Neural progenitor cell (in vitro differentiated cells): ENCODE measurements around the gene CTSC. TPM values are rescaled to one million over a fixed set of nuclear protein-coding genes. Genes with fewer than 3 reads are reported as not detected.

Source experiments
- DNase-seq: peaks from one replicate; pipeline ENCODE4 v3.0.0-alpha.2; 2016; ENCODE audit warnings: low spot score
- H2AFZ ChIP-seq: fragments of 200-600 bp; sonication (generic); replicated peaks from 2 replicates; pipeline ENCODE4 v1.6.1; 2016; ENCODE audit warnings: antibody characterized with exemption
- H3F3A ChIP-seq: fragments of 200-600 bp; sonication (generic); 2 replicates; pipeline ENCODE4 v1.6.1; 2016; ENCODE audit warnings: antibody characterized with exemption, low read depth
- H3K27ac ChIP-seq: fragments of 200-600 bp; sonication (generic); 2 replicates; pipeline ENCODE4 v1.5.1; 2016; ENCODE audit warnings: mild to moderate bottlenecking
- H3K27me3 ChIP-seq: fragments of 200-600 bp; sonication (generic); 2 replicates; pipeline ENCODE4 v1.6.1; 2016; ENCODE audit warnings: mild to moderate bottlenecking, moderate library complexity
- H3K36me3 ChIP-seq: fragments of 200-600 bp; sonication (generic); 2 replicates; pipeline ENCODE4 v1.5.1; 2016
- H3K4me1 ChIP-seq: fragments of 200-600 bp; sonication (generic); 2 replicates; pipeline ENCODE4 v1.6.1; 2016; ENCODE audit warnings: mixed run types
- H3K4me2 ChIP-seq: fragments of 200-600 bp; sonication (generic); 2 replicates; pipeline ENCODE4 v1.6.1; 2016
- H3K4me3 ChIP-seq: fragments of 200-600 bp; sonication (generic); 2 replicates; pipeline ENCODE4 v1.5.1; 2016
- H3K79me2 ChIP-seq: fragments of 200-600 bp; sonication (generic); 2 replicates; pipeline ENCODE4 v1.6.1; 2016; ENCODE audit warnings: low read depth
- H3K9ac ChIP-seq: fragments of 200-600 bp; sonication (generic); 2 replicates; pipeline ENCODE4 v1.6.1; 2016
- H3K9me3 ChIP-seq: fragments of 200-600 bp; sonication (generic); 2 replicates; pipeline ENCODE4 v1.5.1; 2016; ENCODE audit warnings: low read depth
- H4K20me1 ChIP-seq: fragments of 200-600 bp; sonication (generic); 2 replicates; pipeline ENCODE4 v1.6.1; 2016; ENCODE audit warnings: low read depth
- H3K27ac Mint-ChIP-seq: 3 replicates; pipeline ENCODE4 v1.8.0; 2021; ENCODE audit warnings: mixed read lengths
- H3K27me3 Mint-ChIP-seq: 2 replicates; pipeline ENCODE4 v1.8.0; 2022; ENCODE audit warnings: low read depth, mild to moderate bottlenecking, inconsistent platforms, moderate library complexity, mixed read lengths; ENCODE audit not compliant: insufficient read depth
- H3K36me3 Mint-ChIP-seq: 3 replicates; pipeline ENCODE4 v1.8.0; 2021; ENCODE audit warnings: mixed read lengths
- H3K4me1 Mint-ChIP-seq: 3 replicates; pipeline ENCODE4 v1.8.0; 2021; ENCODE audit warnings: mixed read lengths
- H3K4me3 Mint-ChIP-seq: 3 replicates; pipeline ENCODE4 v1.8.0; 2021; ENCODE audit warnings: mild to moderate bottlenecking, moderate library complexity, mixed read lengths
- H3K9me3 Mint-ChIP-seq: 3 replicates; pipeline ENCODE4 v1.8.0; 2020; ENCODE audit warnings: mixed read lengths
- EZH2 ChIP-seq: fragments of 200-600 bp; sonication (generic); IDR thresholded peaks from 2 replicates; pipeline ENCODE4 v1.6.1; 2017; ENCODE audit warnings: antibody characterized with exemption, mild to moderate bottlenecking, moderate library complexity
- EZH2phosphoT487 ChIP-seq: fragments of 200-600 bp; sonication (generic); IDR thresholded peaks from 2 replicates; pipeline ENCODE4 v1.6.1; 2017; ENCODE audit warnings: antibody characterized with exemption
- total RNA-seq: library from RNA; depleted of rRNA; stranded (reverse); fragments of >200 nt; gene quantifications from 2 replicates; pipeline ENCODE4 v1.2.3, GENCODE V29; 2015; ENCODE audit warnings: low replicate concordance
- TF ChIP-seq, protein P1 (sequence below): fragments of 200-600 bp; sonication (generic); IDR thresholded peaks from 2 replicates; pipeline ENCODE4 v1.5.1; 2017; ENCODE audit warnings: antibody characterized with exemption, mild to moderate bottlenecking

CTSC gene
- total RNA-seq, 1 donor from 2014 or later, result 96.4 TPM

DNA sequence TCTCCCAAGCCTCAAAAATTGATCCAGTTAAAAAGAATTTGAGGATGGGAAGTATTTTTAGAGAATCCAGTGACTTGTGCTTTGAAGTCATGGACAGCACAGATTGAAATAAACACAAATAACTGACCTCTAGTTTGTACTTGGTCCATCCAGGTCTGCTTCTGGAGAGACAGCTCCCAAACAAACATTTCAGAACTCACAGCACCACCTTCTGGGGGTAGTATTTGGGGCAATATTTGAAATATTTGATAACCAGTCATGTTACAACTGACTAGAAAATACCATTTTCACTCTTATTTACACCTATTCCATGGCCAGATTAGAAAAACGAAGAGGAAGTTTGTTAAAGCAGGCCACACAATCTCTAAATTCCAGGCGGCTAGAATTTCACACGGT, 56.2 kb downstream of the CTSC start:
- H3K4me3 Mint-ChIP-seq, result no peak overlapping the region
- H3K4me1 Mint-ChIP-seq, result no peaks in the 10 kb centered on the region
- Histone ChIP-seq H3K4me1 (no peaks in the 10 kb centered on the region), H2AFZ (no peak overlapping the region), H3F3A (no peaks in the 10 kb centered on the region), H3K9me3 (no peaks in the 10 kb centered on the region), H3K27me3 (no peaks in the 10 kb centered on the region), H3K27ac (no peak overlapping the region), H3K9ac (no peak overlapping the region), H3K36me3 (no peaks in the 10 kb centered on the region), H4K20me1 (no peaks in the 10 kb centered on the region), H3K4me3 (no peak overlapping the region), H3K4me2 (no peak overlapping the region), H3K79me2 (no peaks in the 10 kb centered on the region)
- DNase-seq, result peak; percentile 21
- no peaks in the 10 kb centered on the region for H3K27me3 Mint-ChIP-seq
- H3K27ac Mint-ChIP-seq, result no peak overlapping the region
- TF ChIP-seq EZH2phosphoT487 (no peak), EZH2 (no peak)
- TF ChIP-seq, protein P1, sequence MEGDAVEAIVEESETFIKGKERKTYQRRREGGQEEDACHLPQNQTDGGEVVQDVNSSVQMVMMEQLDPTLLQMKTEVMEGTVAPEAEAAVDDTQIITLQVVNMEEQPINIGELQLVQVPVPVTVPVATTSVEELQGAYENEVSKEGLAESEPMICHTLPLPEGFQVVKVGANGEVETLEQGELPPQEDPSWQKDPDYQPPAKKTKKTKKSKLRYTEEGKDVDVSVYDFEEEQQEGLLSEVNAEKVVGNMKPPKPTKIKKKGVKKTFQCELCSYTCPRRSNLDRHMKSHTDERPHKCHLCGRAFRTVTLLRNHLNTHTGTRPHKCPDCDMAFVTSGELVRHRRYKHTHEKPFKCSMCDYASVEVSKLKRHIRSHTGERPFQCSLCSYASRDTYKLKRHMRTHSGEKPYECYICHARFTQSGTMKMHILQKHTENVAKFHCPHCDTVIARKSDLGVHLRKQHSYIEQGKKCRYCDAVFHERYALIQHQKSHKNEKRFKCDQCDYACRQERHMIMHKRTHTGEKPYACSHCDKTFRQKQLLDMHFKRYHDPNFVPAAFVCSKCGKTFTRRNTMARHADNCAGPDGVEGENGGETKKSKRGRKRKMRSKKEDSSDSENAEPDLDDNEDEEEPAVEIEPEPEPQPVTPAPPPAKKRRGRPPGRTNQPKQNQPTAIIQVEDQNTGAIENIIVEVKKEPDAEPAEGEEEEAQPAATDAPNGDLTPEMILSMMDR, result peak; percentile 39
- H3K36me3 Mint-ChIP-seq, result no peaks in the 10 kb centered on the region
- H3K9me3 Mint-ChIP-seq, result no peaks in the 10 kb centered on the region

DNA sequence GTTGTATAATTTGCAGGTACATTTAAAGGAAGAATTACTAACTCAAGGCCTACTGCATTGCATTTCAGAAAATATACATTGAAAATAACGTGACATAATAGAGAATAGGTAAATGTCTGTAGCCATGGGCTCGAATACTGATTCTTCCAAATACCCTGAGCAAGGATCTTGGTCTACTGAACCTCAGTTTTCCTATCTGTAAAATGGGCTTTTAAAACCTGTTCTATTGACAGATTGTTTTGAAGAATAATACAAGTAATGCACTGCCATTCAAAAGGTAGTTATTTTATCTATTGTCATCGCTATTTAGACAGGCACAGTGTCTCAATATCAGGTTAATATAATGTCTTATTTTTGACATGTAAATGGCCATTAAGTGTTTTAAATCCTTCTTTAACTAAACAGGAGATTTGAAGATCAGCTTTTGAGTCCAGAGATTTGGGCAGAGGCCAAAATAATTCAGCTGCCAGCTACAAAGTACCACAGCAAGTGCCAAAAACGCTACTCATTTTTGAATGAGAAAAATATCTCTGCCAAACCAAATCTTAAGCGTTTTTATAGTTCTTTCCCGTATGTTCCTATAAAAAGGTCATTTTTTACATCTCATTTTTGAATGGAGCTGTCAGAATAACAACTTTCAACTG, 56.7 kb downstream of the CTSC start:
- no peaks in the 10 kb centered on the region for H3F3A ChIP-seq
- H4K20me1 ChIP-seq, result no peaks in the 10 kb centered on the region
- H2AFZ ChIP-seq, result no peak overlapping the region
- H3K4me2 ChIP-seq, result no peak overlapping the region
- Mint-ChIP-seq H3K27me3 (no peaks in the 10 kb centered on the region), H3K4me3 (no peak overlapping the region), H3K4me1 (no peaks in the 10 kb centered on the region), H3K9me3 (no peaks in the 10 kb centered on the region), H3K27ac (no peak overlapping the region), H3K36me3 (no peaks in the 10 kb centered on the region)
- TF ChIP-seq EZH2phosphoT487 (no peak), EZH2 (no peak)
- TF ChIP-seq, protein P1, result no peak
- H3K36me3 ChIP-seq, result no peaks in the 10 kb centered on the region
- no peak overlapping the region for H3K9ac ChIP-seq
- H3K4me3 ChIP-seq, result no peak overlapping the region
- H3K27me3 ChIP-seq, result no peaks in the 10 kb centered on the region
- DNase-seq, result no peak
- H3K79me2 ChIP-seq, result no peaks in the 10 kb centered on the region
- no peak overlapping the region for H3K27ac ChIP-seq
- H3K4me1 ChIP-seq, result no peaks in the 10 kb centered on the region
- H3K9me3 ChIP-seq, result no peaks in the 10 kb centered on the region

DNA sequence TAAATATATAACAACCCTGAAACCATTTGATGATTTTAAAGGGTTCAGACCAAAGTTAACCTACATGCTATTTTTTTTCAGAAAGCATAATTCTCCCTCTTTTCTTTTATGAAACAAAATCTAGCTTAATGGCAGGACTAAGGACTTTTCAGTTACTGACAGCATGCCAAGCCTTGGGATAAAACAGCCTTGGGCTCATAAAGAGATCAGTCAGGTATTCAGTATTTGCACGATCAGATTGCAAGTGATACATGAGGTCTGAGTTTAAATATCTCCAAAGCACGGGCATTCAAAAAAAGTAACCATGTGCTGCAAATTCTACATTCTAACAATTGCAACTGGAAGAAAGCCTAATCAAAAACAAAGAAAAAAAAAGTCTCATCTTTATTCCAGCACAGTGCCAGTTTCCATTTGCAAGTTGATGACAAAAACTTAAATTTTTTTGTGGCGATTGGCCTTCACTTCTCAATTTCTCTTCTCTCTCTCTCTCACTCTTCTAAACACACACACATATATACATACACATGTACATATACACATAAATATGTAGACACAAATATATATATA, 60.1 kb downstream of the CTSC start:
- H3K27me3 ChIP-seq, result no peaks in the 10 kb centered on the region
- no peak for TF ChIP-seq EZH2phosphoT487
- TF ChIP-seq EZH2, result no peak
- TF ChIP-seq, protein P1, result no peak
- Mint-ChIP-seq H3K36me3 (no peaks in the 10 kb centered on the region), H3K4me1 (no peaks in the 10 kb centered on the region), H3K27me3 (no peaks in the 10 kb centered on the region), H3K4me3 (no peak overlapping the region), H3K9me3 (no peaks in the 10 kb centered on the region), H3K27ac (no peak overlapping the region)
- no peaks in the 10 kb centered on the region for H3K9me3 ChIP-seq
- no peaks in the 10 kb centered on the region for H3K79me2 ChIP-seq
- DNase-seq, result no peak
- H4K20me1 ChIP-seq, result no peaks in the 10 kb centered on the region
- H3K4me2 ChIP-seq, result no peak overlapping the region
- H2AFZ ChIP-seq, result no peak overlapping the region
- no peak overlapping the region for H3K4me3 ChIP-seq
- no peaks in the 10 kb centered on the region for H3F3A ChIP-seq
- H3K27ac ChIP-seq, result no peak overlapping the region
- H3K9ac ChIP-seq, result no peak overlapping the region
- no peaks in the 10 kb centered on the region for H3K4me1 ChIP-seq
- no peaks in the 10 kb centered on the region for H3K36me3 ChIP-seq
